OCI-M2 (cell line): Measurements from ENCODE around the gene NTNG1.
"Not testable (repeated sequence)": the region's sequence is repeated elsewhere in the genome, so short reads cannot be mapped to it uniquely, and the experiment has no call there.

Source experiments
- DNase-seq: peaks from one replicate; lab custom pipeline; 2025; ENCODE audit not compliant: unreplicated experiment; lab: John Stamatoyannopoulos, UW

Gene NTNG1

DNA sequence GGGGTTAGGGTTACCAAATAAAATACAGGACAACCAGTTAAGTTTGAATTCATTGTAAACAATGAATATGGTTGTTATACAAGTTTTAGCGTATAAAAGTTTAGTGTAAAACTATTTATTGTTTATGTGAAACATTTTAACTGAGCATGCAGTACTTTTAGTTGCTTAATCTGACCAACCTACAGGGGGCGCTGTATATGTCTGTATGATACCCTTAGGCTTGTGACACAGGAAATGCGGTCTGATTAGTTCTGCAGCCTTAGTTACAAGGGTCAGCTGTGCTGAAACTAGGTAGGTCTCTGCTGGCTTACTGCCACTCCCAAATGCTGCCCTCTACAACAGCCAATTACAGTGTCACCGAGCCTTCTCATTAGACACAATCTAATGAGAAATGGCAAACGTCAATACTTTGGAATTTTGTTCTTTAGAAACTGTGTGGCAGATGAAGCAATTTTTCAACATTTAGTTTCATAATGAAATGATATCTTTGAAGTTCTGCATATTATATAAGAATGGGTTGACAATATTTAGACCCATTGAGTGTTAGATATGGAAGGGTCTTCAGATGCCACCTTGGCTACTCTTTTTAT lies 56.2 kb downstream of the NTNG1 start:
- no peak for DNase-seq

DNA sequence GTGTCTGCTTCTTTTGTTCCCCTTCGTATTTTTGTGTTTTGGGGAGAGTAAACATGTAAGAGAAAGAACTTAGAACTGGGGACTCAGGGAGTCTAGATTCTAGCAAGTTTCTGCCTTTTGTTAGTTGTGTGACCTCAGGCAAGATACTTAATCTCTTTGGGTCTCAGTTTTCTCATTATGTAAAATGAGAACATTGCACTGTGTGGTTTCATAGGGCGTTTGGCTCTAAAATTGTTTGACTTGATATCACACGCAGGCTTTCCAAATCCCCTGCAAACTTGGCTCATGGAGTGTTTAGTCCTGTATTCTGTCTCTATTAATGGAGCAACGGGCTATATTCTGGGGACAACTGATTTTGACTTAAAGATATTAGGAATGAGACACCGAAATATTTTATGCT lies 57.7 kb downstream of the NTNG1 start:
- no peak for DNase-seq

DNA sequence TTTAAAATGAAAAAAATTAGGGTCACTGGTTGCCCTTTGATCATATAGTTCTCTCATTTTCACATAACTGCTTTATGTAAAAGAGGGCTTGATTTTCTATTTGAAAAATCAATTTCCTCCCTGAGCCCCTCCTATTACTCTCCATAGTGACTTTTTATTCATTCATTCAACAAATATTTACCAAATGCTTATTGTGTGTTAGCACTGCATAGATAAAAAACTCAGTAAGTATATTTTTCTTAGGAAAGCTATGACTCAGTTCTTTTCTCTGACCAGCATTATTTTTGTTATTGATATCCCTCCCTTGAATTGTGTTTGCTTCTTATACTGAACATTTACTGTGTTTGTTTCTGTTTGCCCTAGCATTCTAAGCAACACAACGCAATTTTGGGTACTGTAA lies 59.8 kb downstream of the NTNG1 start:
- DNase-seq: no peak

- DNase-seq: no peak
Measured at GRCh38 chr1:107202007-107202406, 61.2 kb downstream of the NTNG1 start.

DNA sequence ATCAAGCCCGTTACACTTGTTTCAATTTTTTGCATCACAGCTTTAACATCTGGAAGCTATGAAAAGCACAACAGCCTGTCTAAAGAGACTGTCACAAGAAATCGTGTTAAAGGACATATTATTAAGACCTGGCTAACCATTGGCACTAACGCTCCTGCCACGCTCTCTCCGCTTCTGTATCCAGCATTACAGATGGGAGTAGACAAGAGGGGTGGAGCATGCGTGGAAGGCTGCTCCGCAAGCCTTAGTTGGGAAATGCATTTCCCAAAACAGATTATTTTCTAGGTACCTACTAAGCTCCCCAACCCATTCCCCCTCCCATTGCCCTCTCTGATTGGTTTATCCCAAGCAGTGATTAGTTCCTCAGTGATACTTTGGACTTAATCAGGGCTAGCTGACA lies 72.4 kb downstream of the NTNG1 start:
- DNase-seq: no peak

- DNase-seq: no peak
Measured at GRCh38 chr1:107220036-107220435, 79.2 kb downstream of the NTNG1 start.

DNA sequence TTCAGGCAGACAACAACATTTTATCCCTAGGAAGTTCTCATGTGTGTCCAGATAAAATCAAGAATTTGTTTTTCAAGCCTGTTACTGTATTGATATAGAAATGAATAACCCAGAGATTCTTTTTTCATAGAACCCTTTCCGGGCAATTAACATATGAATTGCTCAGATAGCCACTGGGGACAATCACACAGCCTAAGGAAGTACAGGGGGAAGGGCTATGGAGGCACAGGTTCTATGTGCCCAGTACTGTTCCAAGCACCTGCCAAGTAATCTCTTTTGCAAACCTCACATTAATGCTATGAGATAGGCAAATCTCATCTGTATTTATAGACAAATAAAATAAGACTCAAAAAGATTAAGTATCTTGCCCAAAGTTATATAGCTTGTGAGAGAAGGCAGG lies 84.9 kb downstream of the NTNG1 start:
- DNase-seq: no peak

DNA sequence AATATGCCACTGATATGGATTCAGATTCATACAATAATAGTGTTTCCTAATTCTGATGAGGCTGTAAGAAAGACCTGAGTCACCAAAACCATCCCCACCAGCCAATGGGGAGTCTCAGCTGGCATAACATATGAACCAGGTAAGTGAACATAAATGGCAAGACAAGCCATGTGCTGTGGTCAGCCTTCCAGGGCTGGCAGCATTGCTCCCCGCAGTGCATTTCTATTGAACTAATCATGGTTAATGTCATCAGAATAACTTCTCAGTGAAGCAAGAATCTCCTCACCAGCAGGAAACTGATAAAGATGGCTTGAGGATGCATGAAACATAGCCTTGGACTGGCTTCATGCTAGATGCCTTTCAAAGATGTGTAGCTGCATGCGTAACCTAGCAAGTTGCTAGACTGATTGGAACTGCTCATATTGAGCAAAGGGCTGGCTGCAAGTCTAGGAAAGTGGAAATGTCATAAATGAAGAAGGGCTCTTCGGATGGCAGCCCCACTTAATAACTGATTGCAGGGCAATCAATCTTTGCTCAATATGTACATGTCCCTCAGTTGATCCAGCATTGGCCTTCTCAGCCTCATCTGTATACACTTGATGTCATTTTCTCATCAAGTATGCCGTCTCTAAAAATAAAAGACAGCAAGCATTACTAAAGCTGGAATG lies 88.0 kb downstream of the NTNG1 start:
- DNase-seq: no peak

- DNase-seq: no peak
Measured at GRCh38 chr1:107229711-107230110, 88.9 kb downstream of the NTNG1 start.

- DNase-seq: no peak
Measured at GRCh38 chr1:107230121-107230520, 89.3 kb downstream of the NTNG1 start.

DNA sequence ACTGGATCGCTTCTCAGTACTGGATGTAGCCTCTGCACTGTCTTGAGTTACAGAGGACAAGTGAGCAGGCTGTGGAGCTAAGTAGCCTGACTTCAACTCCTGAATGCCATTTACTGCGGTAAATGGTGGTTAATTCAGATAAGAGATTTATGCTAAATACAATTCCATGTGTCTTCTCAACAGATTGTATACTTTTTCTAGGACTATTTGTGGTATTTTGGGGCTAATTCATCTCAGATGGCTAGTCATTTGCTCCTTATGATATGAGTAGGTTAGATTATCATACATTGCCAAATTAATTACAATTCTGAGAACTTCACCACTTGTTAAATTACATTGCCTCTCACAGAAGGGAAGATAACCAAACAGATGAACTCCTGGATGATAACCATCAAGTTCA lies 90.5 kb downstream of the NTNG1 start:
- DNase-seq: no peak

DNA sequence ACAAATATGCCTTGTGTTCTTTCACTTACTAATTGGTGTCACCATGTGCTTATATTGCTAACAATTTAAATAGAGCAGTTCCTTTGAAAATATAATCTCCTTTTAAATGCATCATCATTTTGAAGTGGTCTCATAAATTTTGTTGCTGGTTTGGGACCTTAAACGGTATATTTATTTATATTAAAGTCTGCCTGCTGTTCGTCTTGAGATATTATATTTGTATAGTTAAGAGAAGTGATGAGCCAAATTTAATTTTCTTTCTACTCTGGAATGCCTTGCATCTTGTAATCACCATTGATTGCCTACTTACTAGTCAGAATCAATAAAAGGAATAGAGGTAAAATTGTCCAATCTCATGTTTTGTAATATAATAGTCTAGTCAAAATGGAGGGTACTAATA lies 91.6 kb downstream of the NTNG1 start:
- no peak for DNase-seq

GRCh38 chr1:107236760-107237159 lies 95.9 kb downstream of the NTNG1 start:
- not testable (repeated sequence) for DNase-seq

DNA sequence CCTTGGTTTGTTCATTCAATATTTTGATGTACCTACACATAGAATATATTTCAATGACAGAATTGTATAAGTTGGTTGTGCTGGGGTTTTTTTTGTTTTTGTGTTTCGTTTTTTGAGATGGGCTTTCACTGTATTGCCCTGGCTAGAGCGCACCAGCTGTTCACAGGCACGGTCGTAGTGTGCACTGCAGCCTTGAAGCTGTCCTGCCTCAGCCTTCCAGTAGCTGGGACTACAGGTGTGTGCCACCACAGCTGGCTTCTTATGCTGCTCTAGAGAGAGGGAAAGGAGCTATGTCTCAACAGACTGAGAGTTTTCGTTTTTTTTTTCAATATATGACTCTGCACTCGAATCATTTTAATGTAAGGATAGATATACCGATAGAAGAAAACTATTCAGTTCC lies 102.6 kb downstream of the NTNG1 start:
- no peak for DNase-seq

- DNase-seq: no peak
Measured at GRCh38 chr1:107244709-107245500, 104.1 kb downstream of the NTNG1 start.

- DNase-seq: no peak
Measured at GRCh38 chr1:107246775-107247345, 106.0 kb downstream of the NTNG1 start.

DNA sequence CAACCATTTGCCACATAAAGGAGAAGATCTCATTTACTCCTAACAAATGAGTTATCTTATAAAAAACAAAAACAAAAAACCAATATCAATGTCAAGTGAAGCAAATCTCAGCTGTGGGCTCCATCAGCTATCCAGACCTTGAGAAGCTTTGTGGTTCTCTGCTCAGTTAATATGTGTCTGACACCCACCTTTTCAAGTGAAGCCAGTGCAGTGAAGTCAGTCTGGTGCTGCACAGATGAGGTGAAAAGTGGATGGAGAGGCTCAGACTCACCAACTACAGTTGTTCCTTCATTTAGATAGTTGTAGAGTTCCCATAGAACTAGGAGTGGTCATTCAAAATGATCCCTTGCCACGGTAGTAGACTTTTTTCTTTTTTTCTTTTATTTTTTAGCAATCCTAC lies 106.8 kb downstream of the NTNG1 start:
- no peak for DNase-seq

DNA sequence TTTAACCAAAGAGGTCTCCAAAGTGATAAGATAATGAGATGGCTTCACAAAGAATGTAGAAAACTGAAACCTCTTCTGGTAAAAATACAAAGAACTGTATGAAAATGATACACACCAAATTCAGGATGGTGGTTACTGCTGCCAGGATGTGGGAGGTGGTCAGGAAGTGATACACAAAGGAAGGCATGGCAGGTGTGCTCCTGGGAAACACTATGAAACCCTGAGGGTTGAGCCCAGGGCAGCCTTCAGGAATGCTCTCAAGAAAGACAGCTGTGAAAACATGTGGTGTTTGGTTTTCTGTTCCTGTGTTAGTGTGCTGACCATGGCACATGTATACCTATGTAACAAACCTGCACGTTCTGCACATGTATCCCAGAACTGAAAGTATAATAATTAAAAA lies 109.3 kb downstream of the NTNG1 start:
- no peak for DNase-seq

DNA sequence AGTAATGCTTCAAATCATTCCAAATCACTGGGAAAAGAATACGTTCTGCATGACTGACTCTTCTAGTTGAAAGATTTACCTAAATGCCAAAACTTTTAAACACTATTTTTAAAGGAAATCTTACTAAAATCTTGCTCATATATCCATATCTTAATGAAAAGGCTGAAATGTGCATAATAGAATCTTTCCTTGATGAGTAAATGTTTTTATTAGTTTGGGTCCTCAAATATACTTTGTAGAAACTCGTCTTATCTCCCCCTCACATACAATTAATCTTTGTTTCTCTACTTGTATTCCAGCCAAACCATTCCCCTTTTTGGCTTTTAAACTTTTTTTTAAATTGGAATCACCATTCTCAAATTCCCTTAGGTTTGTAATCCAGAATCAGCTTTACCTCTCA lies 110.2 kb downstream of the NTNG1 start:
- DNase-seq: no peak

DNA sequence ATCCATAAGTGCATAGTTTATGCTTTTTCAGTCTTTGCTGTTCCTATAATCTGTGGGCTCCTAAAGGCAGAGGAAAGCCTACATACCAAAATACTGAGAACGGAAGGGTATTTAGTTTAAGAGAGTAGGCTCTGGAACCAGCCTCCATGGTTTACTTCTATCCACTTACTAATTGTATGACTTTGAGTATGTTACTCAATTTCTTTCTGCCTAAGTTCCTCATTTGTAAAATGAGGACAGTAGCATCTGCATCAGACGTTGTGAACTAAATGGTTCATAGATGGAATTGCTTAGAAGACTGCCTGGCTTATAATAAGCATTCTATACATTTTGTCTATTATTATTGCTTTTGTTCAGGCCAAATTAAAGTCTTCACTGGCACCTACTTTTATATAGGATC lies 111.0 kb downstream of the NTNG1 start:
- no peak for DNase-seq

GRCh38 chr1:107252271-107252670 lies 111.4 kb downstream of the NTNG1 start:
- DNase-seq: no peak

DNA sequence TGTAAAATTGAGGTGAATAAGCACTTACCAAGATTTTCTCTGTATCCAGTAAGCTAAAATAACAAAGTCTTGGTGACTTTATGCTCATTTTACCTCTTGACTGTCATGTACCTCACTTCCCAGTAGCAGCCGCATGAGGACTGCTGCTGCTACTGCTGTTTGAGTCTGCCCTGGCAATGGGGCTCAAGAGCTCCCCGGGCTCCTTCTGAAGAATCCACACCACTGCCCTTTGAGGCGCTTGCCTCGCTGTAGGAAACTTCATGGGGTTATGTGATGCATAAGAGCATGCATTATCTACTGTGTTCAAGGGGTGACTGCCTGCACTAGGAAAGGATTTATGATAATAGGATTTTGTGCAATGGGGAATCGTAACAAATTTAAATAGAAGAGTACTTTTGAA lies 113.5 kb downstream of the NTNG1 start:
- no peak for DNase-seq
